Measurements from ENCODE around the gene SPIN1.
"Not testable (repeated sequence)": the region's sequence is repeated elsewhere in the genome, so short reads cannot be mapped to it uniquely, and the experiment has no call there.

DNA sequence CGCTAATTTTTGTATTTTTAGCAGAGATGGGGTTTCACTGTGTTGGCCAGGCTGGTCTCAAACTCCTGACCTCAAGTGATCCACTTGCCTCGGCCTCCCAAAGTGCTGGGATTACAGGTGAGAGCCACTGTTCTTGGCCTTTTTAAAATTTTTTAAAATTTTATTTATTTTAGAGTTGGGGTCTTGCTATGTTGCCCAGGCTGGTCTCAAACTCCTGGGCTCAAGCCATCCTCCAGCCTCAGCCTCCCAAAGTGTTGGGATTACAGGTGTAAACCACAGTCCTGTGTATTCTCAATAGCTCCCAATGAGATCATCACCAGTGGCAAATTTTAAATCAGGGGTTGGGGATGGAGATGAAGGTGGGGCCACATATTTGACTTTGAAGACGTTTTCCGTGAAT is 2.1 kb upstream of the SPIN1 start:
- TF ChIP-seq POLR2A (IDR thresholded peaks at IDR 0.05) = not testable (repeated sequence)
- TF ChIP-seq, protein P1, sequence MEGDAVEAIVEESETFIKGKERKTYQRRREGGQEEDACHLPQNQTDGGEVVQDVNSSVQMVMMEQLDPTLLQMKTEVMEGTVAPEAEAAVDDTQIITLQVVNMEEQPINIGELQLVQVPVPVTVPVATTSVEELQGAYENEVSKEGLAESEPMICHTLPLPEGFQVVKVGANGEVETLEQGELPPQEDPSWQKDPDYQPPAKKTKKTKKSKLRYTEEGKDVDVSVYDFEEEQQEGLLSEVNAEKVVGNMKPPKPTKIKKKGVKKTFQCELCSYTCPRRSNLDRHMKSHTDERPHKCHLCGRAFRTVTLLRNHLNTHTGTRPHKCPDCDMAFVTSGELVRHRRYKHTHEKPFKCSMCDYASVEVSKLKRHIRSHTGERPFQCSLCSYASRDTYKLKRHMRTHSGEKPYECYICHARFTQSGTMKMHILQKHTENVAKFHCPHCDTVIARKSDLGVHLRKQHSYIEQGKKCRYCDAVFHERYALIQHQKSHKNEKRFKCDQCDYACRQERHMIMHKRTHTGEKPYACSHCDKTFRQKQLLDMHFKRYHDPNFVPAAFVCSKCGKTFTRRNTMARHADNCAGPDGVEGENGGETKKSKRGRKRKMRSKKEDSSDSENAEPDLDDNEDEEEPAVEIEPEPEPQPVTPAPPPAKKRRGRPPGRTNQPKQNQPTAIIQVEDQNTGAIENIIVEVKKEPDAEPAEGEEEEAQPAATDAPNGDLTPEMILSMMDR (IDR thresholded peaks at IDR 0.05) = not testable (repeated sequence)
